T-helper 2 cell treated with Interferon-gamma antibody and Interleukin-4, amounts not matched to agents 5 μg/mL and 100 μg/mL, for 36 hours (primary cell): ENCODE measurements around the gene CDH13.

Experiments
- DNase-seq: peaks from one replicate; pipeline ENCODE4 v3.0.0; 2021; ENCODE audit warnings: low spot score
- H3K27ac Mint-ChIP-seq: one replicate; pipeline ENCODE4 v1.8.0; 2021; ENCODE audit warnings: mild to moderate bottlenecking, mixed read lengths
- H3K27me3 Mint-ChIP-seq: one replicate; pipeline ENCODE4 v1.8.0; 2021; ENCODE audit warnings: low read depth, mixed read lengths
- H3K36me3 Mint-ChIP-seq: one replicate; pipeline ENCODE4 v1.8.0; 2021; ENCODE audit warnings: low read depth, mixed read lengths
- H3K4me1 Mint-ChIP-seq: one replicate; pipeline ENCODE4 v1.8.0; 2021; ENCODE audit warnings: low read depth, mixed read lengths
- H3K4me3 Mint-ChIP-seq: one replicate; pipeline ENCODE4 v1.8.0; 2022; ENCODE audit warnings: mild to moderate bottlenecking, moderate library complexity, mixed read lengths
- H3K9me3 Mint-ChIP-seq: one replicate; pipeline ENCODE4 v1.8.0; 2021; ENCODE audit warnings: mixed read lengths

Gene CDH13

GRCh38 chr16:83438326-83438725 lies 811.6 kb downstream of the CDH13 start:
- DNase-seq: no peak

GRCh38 chr16:83439412-83439811 lies 812.6 kb downstream of the CDH13 start:
- Mint-ChIP-seq H3K9me3 (no peaks in the 10 kb centered on the region), H3K27me3 (no peaks in the 10 kb centered on the region), H3K27ac (no peak overlapping the region), H3K4me3 (no peak overlapping the region), H3K4me1 (no peaks in the 10 kb centered on the region), H3K36me3 (no peaks in the 10 kb centered on the region)
- DNase-seq: no peak

More at GRCh38 chr16:83438326-83438725, 811.6 kb downstream of the CDH13 start:
- H3K4me1 Mint-ChIP-seq: no peaks in the 10 kb centered on the region
- H3K4me3 Mint-ChIP-seq: no peak overlapping the region
- H3K9me3 Mint-ChIP-seq: no peaks in the 10 kb centered on the region
- H3K27me3 Mint-ChIP-seq: no peaks in the 10 kb centered on the region
- no peak overlapping the region for H3K27ac Mint-ChIP-seq
- H3K36me3 Mint-ChIP-seq: no peaks in the 10 kb centered on the region

- no peaks in the 10 kb centered on the region for H3K27me3 Mint-ChIP-seq
- H3K9me3 Mint-ChIP-seq: no peaks in the 10 kb centered on the region
- H3K27ac Mint-ChIP-seq: no peak overlapping the region
- DNase-seq: no peak
- H3K4me1 Mint-ChIP-seq: no peaks in the 10 kb centered on the region
- H3K36me3 Mint-ChIP-seq: no peaks in the 10 kb centered on the region
- no peak overlapping the region for H3K4me3 Mint-ChIP-seq
These were observed 814.7 kb downstream of the CDH13 start for GRCh38 chr16:83441517-83441916.

GRCh38 chr16:83443972-83444371 lies 817.2 kb downstream of the CDH13 start:
- H3K27ac Mint-ChIP-seq: no peak overlapping the region
- H3K9me3 Mint-ChIP-seq: no peaks in the 10 kb centered on the region
- no peaks in the 10 kb centered on the region for H3K4me1 Mint-ChIP-seq
- no peaks in the 10 kb centered on the region for H3K27me3 Mint-ChIP-seq
- DNase-seq: no peak
- H3K36me3 Mint-ChIP-seq: no peaks in the 10 kb centered on the region
- no peak overlapping the region for H3K4me3 Mint-ChIP-seq

- no peak for DNase-seq
- H3K9me3 Mint-ChIP-seq: no peaks in the 10 kb centered on the region
- no peak overlapping the region for H3K4me3 Mint-ChIP-seq
- H3K27ac Mint-ChIP-seq: no peak overlapping the region
- H3K36me3 Mint-ChIP-seq: no peaks in the 10 kb centered on the region
- H3K4me1 Mint-ChIP-seq: no peaks in the 10 kb centered on the region
- H3K27me3 Mint-ChIP-seq: no peaks in the 10 kb centered on the region
These were observed 820.8 kb downstream of the CDH13 start for GRCh38 chr16:83447560-83447959.

GRCh38 chr16:83449861-83450260 lies 823.1 kb downstream of the CDH13 start:
- Mint-ChIP-seq H3K4me3 (no peak overlapping the region), H3K27me3 (no peaks in the 10 kb centered on the region), H3K36me3 (no peaks in the 10 kb centered on the region), H3K4me1 (no peaks in the 10 kb centered on the region), H3K27ac (no peak overlapping the region), H3K9me3 (no peaks in the 10 kb centered on the region)
- DNase-seq: no peak

GRCh38 chr16:83453977-83454376 lies 827.2 kb downstream of the CDH13 start:
- H3K4me3 Mint-ChIP-seq: no peak overlapping the region
- no peaks in the 10 kb centered on the region for H3K27me3 Mint-ChIP-seq
- no peaks in the 10 kb centered on the region for H3K4me1 Mint-ChIP-seq
- DNase-seq: no peak
- no peaks in the 10 kb centered on the region for H3K36me3 Mint-ChIP-seq
- H3K9me3 Mint-ChIP-seq: no peaks in the 10 kb centered on the region
- no peak overlapping the region for H3K27ac Mint-ChIP-seq

GRCh38 chr16:83455716-83456115 lies 828.9 kb downstream of the CDH13 start:
- Mint-ChIP-seq H3K4me1 (no peaks in the 10 kb centered on the region), H3K27ac (no peak overlapping the region), H3K27me3 (no peaks in the 10 kb centered on the region), H3K9me3 (no peaks in the 10 kb centered on the region), H3K4me3 (no peak overlapping the region), H3K36me3 (no peaks in the 10 kb centered on the region)
- no peak for DNase-seq

- no peaks in the 10 kb centered on the region for H3K36me3 Mint-ChIP-seq
- no peaks in the 10 kb centered on the region for H3K27me3 Mint-ChIP-seq
- H3K27ac Mint-ChIP-seq: no peak overlapping the region
- H3K4me3 Mint-ChIP-seq: no peak overlapping the region
- DNase-seq: no peak
- H3K9me3 Mint-ChIP-seq: no peaks in the 10 kb centered on the region
- no peaks in the 10 kb centered on the region for H3K4me1 Mint-ChIP-seq
These were observed 830.2 kb downstream of the CDH13 start for GRCh38 chr16:83456934-83457333.

GRCh38 chr16:83458612-83459011 lies 831.8 kb downstream of the CDH13 start:
- H3K4me3 Mint-ChIP-seq: no peak overlapping the region
- no peak for DNase-seq
- H3K27me3 Mint-ChIP-seq: no peaks in the 10 kb centered on the region
- no peaks in the 10 kb centered on the region for H3K4me1 Mint-ChIP-seq
- no peaks in the 10 kb centered on the region for H3K36me3 Mint-ChIP-seq
- H3K27ac Mint-ChIP-seq: no peak overlapping the region
- H3K9me3 Mint-ChIP-seq: no peaks in the 10 kb centered on the region

GRCh38 chr16:83464991-83465390 lies 838.2 kb downstream of the CDH13 start:
- H3K9me3 Mint-ChIP-seq: no peaks in the 10 kb centered on the region
- no peak overlapping the region for H3K27ac Mint-ChIP-seq
- H3K4me3 Mint-ChIP-seq: no peak overlapping the region
- no peak for DNase-seq
- no peaks in the 10 kb centered on the region for H3K36me3 Mint-ChIP-seq
- no peaks in the 10 kb centered on the region for H3K27me3 Mint-ChIP-seq
- H3K4me1 Mint-ChIP-seq: no peaks in the 10 kb centered on the region

- no peak for DNase-seq
- Mint-ChIP-seq H3K4me1 (no peaks in the 10 kb centered on the region), H3K9me3 (no peaks in the 10 kb centered on the region), H3K27ac (no peak overlapping the region), H3K27me3 (no peaks in the 10 kb centered on the region), H3K36me3 (no peaks in the 10 kb centered on the region), H3K4me3 (no peak overlapping the region)
These were observed 843.6 kb downstream of the CDH13 start for GRCh38 chr16:83470416-83470815.

GRCh38 chr16:83472776-83473501 lies 846.2 kb downstream of the CDH13 start:
- Mint-ChIP-seq H3K27ac (no peak overlapping the region), H3K9me3 (no peaks in the 10 kb centered on the region), H3K27me3 (no peaks in the 10 kb centered on the region), H3K36me3 (no peaks in the 10 kb centered on the region), H3K4me3 (no peak overlapping the region), H3K4me1 (no peaks in the 10 kb centered on the region)
- DNase-seq: no peak

- H3K27ac Mint-ChIP-seq: no peak overlapping the region
- no peaks in the 10 kb centered on the region for H3K36me3 Mint-ChIP-seq
- no peaks in the 10 kb centered on the region for H3K9me3 Mint-ChIP-seq
- no peaks in the 10 kb centered on the region for H3K27me3 Mint-ChIP-seq
- DNase-seq: no peak
- H3K4me1 Mint-ChIP-seq: no peaks in the 10 kb centered on the region
- no peak overlapping the region for H3K4me3 Mint-ChIP-seq
These were observed 847.3 kb downstream of the CDH13 start for GRCh38 chr16:83473926-83474650.
